Bronchial epithelial cell (primary cell): ENCODE data around the gene RPL32. TPM values are rescaled to one million over a fixed set of nuclear protein-coding genes. Genes with fewer than 3 reads are reported as not detected.

Source experiments
- DNase-seq: peaks from one replicate; pipeline ENCODE4 v3.0.0-alpha.2; 2010; ENCODE audit warnings: low read depth
- FAIRE-seq: peaks from 2 replicates; lab custom pipeline; 2011; peaks lifted over from hg19 to GRCh38; lab: Jason Lieb, UNC
- H3K27me3 ChIP-seq: 2 replicates; pipeline ENCODE4 v1.5.1; 2011; ENCODE audit warnings: low read length; ENCODE audit not compliant: control insufficient read depth, insufficient read depth
- H3K36me3 ChIP-seq: 2 replicates; pipeline ENCODE4 v1.5.1; 2011; ENCODE audit warnings: low read length; ENCODE audit not compliant: control insufficient read depth, insufficient read depth
- H3K4me3 ChIP-seq: 2 replicates; pipeline ENCODE4 v1.5.1; 2011; ENCODE audit warnings: mild to moderate bottlenecking, low read depth, low read length, control low read depth
- total RNA-seq: library from RNA; depleted of rRNA; stranded (reverse); fragments of >200 nt; gene quantifications from 2 replicates; pipeline ENCODE4 v1.2.1, GENCODE V29; 2014
- TF ChIP-seq, protein P1 (sequence below): IDR thresholded peaks from 2 replicates; pipeline ENCODE4 v1.5.1; 2011; ENCODE audit warnings: mild to moderate bottlenecking, moderate library complexity, low read length, control low read depth, inconsistent platforms; ENCODE audit not compliant: insufficient read depth, severe bottlenecking

The RPL32 gene
- total RNA-seq, 1 donor from 2014 or later, result 2,605 TPM

DNA sequence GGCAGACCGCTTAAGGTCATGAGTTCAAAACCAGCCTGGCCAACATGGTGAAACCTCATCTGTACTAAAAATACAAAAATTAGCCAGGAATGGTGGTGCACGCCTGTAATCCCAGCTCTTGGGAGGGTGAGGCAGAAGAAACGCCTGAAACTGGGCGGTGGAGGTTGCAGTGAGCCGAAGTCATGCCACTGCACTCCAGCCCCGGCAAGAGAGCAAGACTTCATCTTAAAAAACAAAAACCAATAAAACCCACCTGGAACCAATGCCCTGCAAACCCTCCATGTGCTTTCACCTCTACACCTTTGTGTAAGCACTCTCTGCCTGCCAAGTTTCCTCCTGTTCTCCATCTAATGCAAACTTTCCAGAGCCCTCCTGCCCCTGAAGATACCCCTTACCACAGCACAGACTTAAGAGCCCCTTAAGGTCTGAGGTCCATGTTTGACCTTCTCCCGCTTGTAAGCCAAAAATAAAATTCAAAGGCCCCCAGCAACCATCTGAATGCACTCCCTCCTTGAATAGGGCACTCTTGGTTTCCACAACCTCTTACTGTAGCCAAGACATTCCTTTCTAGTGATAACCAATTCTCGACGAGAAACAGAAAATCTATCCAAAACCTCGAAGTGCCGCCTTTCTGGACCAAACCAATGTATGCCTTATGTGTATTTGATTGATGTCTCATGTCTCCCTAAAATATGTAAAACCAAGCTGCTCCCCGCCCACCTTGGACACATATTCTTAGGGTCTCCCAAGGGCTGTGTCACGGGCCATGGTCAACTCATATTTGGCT, 3.0 kb downstream of the RPL32 start:
- DNase-seq, result no peak
- no peak for FAIRE-seq
- peaks cover 38% of the 10 kb centered on the region for H3K36me3 ChIP-seq
- TF ChIP-seq, protein P1, sequence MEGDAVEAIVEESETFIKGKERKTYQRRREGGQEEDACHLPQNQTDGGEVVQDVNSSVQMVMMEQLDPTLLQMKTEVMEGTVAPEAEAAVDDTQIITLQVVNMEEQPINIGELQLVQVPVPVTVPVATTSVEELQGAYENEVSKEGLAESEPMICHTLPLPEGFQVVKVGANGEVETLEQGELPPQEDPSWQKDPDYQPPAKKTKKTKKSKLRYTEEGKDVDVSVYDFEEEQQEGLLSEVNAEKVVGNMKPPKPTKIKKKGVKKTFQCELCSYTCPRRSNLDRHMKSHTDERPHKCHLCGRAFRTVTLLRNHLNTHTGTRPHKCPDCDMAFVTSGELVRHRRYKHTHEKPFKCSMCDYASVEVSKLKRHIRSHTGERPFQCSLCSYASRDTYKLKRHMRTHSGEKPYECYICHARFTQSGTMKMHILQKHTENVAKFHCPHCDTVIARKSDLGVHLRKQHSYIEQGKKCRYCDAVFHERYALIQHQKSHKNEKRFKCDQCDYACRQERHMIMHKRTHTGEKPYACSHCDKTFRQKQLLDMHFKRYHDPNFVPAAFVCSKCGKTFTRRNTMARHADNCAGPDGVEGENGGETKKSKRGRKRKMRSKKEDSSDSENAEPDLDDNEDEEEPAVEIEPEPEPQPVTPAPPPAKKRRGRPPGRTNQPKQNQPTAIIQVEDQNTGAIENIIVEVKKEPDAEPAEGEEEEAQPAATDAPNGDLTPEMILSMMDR, result no peak
- H3K27me3 ChIP-seq, result no peaks in the 10 kb centered on the region
- H3K4me3 ChIP-seq, result no peak overlapping the region

DNA sequence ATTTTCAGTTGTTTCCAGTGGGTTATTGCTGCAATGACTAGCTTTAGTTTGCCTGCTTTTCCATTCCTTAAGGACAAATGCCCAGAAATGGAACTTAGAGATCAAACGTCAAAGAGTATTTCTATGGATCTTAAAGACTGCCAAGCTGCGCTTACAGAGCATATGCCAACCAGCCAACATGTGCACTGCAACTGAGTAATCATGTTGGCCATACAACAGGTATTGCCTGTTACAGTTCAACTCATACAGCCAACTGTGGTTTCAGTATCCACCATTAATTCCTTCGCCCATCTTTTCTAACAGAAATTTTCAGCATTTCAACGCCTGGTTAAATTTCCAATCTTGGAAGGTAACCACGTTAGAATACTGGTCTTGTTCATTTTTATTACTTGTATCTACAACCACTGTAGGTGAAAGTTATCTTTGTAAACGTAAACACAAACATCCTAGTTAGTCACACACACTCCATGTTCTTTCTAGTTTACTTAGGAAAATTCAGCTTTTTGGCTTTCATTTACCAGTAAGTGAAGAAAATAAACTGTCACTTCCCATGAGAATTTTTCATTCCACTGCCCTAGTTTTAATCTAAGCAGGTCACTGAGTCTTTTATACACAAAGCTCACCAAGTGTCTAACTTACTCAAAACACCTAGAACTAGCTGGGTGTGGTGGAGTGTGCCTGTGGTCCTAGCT, 3.9 kb downstream of the RPL32 start:
- no peak for FAIRE-seq

DNA sequence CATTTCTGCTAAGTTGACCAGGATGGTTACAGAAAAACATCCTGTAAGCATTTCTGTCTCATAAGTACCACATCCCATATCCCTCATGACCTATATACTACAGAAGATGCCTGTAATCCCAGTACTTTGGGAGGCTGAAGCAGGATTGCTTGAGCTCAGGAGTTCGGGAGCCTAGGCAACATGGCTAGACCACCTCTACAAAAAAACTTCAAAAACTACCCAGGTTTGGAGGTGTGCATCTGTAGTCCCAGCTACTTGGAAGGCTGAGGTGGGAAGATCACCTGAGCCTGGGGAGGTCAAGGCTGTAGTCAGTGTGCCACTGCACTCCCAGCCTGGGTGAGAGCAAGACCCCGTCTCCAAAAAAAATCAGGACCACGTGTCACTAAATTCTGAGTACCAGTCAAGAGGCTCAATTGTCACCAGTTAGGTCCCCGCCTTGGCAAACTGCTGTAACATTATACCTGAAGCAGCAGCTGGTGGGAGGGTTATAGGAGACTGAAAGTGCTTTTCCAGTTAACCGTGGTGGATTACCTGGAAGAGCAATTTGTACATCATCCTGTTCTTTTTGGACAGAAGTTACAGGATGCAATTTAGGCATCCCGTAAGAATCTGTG, 6.2 kb downstream of the RPL32 start:
- Histone ChIP-seq H3K36me3 (peaks cover 39% of the 10 kb centered on the region), H3K4me3 (no peak overlapping the region), H3K27me3 (no peaks in the 10 kb centered on the region)
- DNase-seq (no peak), FAIRE-seq (no peak)
- TF ChIP-seq, protein P1, result no peak

More for the DNA sequence above, 3.9 kb downstream of the RPL32 start:
- Histone ChIP-seq H3K36me3 (peaks cover 40% of the 10 kb centered on the region), H3K4me3 (no peak overlapping the region), H3K27me3 (no peaks in the 10 kb centered on the region)
- TF ChIP-seq, protein P1, result no peak
- no peak for DNase-seq

DNA sequence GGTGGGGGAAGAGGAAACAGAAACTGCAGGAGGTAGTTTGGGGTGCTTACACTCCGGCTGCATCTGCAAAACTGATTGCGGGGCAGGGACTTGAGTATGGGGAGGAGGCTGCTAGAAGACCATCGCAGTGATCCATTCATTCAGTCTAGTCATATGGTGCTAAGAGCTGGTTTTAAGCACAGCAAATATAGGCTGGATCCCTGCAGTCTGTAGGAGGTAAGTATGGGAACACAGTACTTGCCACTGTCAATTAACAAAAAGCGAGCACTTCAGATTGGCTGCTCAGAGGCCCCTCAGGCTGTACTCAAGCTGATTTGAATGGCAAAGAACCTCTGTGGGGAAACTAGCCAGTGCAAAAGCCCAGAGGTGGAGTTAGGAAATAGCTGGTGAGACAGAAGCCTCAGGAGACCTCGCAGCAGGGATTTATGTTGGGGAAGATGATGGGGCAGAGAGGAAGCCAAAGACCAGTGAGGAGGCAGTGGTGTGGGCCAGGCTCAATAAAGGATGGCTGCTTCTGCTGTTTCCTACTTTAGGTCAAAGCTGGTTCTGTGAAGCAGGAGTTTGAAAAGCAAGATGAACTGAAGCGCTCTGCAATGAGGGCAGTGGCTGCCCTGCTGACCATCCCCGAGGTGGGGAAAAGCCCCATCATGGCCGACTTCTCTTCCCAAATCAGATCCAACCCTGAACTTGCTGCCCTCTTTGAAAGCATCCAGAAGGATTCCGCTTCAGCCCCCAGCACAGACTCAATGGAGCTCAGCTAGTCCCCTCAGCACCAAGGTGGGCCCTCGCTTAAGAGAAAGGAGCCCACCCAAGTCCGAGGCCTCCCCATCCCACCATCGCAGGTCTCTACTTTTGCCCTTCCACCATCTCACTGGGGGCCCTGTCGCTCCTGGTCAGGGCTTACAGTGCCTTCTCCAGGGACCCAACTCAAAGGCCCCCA, 7.9 kb downstream of the RPL32 start:
- Histone ChIP-seq H3K36me3 (peaks cover 28% of the 10 kb centered on the region), H3K27me3 (no peaks in the 10 kb centered on the region), H3K4me3 (no peak overlapping the region)
- DNase-seq (no peak), FAIRE-seq (no peak)
- TF ChIP-seq, protein P1, result no peak

DNA sequence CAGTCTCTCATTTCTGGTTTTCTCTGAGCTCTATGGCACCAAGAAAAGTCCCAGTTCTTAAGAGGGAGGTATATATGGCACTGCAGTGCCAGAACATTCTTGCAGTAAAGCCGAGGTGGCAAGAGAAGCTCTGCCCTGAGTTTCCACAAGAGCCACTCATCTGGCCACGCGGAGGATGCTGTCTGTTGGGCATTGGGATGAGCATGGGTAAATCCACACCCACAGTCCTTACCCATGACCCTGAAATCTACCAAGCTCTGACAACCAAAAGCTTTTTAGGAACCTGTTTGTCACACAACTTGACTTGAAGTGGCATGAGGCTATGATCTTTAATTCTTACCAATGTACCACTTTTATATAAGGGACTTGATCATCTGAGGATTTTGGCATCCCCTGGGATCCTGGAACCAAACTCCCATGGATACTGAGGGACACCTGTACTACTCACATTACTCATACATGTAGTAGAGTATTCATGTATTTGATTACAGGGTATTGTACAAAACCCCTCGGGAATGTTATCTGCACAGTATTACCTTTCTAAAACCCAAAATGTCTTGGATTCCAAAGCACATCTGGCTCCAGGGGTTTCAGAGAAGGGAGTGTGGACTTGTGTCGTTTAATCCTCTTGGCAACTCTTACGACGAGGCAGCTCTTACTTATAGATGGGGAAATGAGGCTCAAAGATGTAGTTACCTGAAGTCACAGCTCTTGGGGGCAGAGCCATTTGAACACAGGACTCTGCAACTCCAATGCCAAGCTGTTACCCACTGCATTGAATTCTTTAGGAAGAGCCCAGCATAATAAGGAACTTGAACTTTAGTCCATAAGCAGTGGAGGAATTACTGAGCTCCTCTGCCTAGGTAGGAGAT, 8.8 kb downstream of the RPL32 start:
- H3K4me3 ChIP-seq, result no peak overlapping the region
- TF ChIP-seq, protein P1, result no peak
- peaks cover 22% of the 10 kb centered on the region for H3K36me3 ChIP-seq
- DNase-seq (no peak), FAIRE-seq (no peak)
- H3K27me3 ChIP-seq, result no peaks in the 10 kb centered on the region
